Suprapubic skin (tissue), 4 donors: ENCODE measurements around the gene BTBD18. TPM values are rescaled to one million over a fixed set of nuclear protein-coding genes. Genes with fewer than 3 reads are reported as not detected.
A peak's percentile ranks its signal among the peaks of the same experiment; 100 is the strongest.

ENCODE experiments used
- DNase-seq, 2 donors: peaks; one replicate each; pipeline ENCODE4 v3.0.0-alpha.2; 2019; ENCODE audit warnings: low spot score in 2 of 2
- H3K27ac ChIP-seq: fragments of 200-600 bp; sonication (generic); one replicate; pipeline ENCODE4 v1.5.1; 2019
- H3K27me3 ChIP-seq: fragments of 200-600 bp; sonication (generic); one replicate; pipeline ENCODE4 v1.5.1; 2019
- H3K36me3 ChIP-seq: fragments of 200-600 bp; sonication (generic); one replicate; pipeline ENCODE4 v1.5.1; 2019
- H3K4me1 ChIP-seq: fragments of 200-600 bp; sonication (generic); one replicate; pipeline ENCODE4 v1.5.1; 2019
- H3K4me3 ChIP-seq: fragments of 200-600 bp; sonication (generic); one replicate; pipeline ENCODE4 v1.5.1; 2019; ENCODE audit warnings: mild to moderate bottlenecking
- H3K9me3 ChIP-seq: fragments of 200-600 bp; sonication (generic); one replicate; pipeline ENCODE4 v1.5.1; 2019
- CTCF ChIP-seq, 2 donors: fragments of 200-600 bp in 1 of 2; fragments of 450-650 bp in 1 of 2; sonication (generic) in 1 of 2; IDR thresholded peaks; one replicate each; pipeline ENCODE4 v1.5.1; 2016 to 2019; ENCODE audit warnings: antibody characterized with exemption in 2 of 2, mild to moderate bottlenecking in 1 of 2, moderate library complexity in 1 of 2
- EP300 ChIP-seq: sonication (generic); formaldehyde crosslinking; IDR thresholded peaks from one replicate; pipeline ENCODE4 v1.6.1; 2017; ENCODE audit warnings: antibody characterized with exemption
- POLR2A ChIP-seq, 2 donors: fragments of 450-650 bp; IDR thresholded peaks; one replicate each; pipeline ENCODE4 v1.6.1; 2017; ENCODE audit warnings: antibody characterized with exemption in 2 of 2, mild to moderate bottlenecking in 2 of 2, moderate library complexity in 2 of 2
- POLR2AphosphoS5 ChIP-seq, 3 donors: sonication (generic); formaldehyde crosslinking; IDR thresholded peaks; one replicate each; pipeline ENCODE4 v1.6.1; 2017; ENCODE audit warnings: antibody characterized with exemption in 3 of 3
- WGBS: methylation state at CpG from one replicate; pipeline ENCODE4 v1.1.5; 2018; 5-methylcytosine and 5-hydroxymethylcytosine counted together
- total RNA-seq, 4 donors: library from RNA; depleted of rRNA; stranded (reverse); fragments of >200 nt; gene quantifications; one replicate each; pipeline ENCODE4 v1.1.0, GENCODE V29; 2016

The BTBD18 gene
- total RNA-seq, 4 donors from 2014 or later: not detected

DNA sequence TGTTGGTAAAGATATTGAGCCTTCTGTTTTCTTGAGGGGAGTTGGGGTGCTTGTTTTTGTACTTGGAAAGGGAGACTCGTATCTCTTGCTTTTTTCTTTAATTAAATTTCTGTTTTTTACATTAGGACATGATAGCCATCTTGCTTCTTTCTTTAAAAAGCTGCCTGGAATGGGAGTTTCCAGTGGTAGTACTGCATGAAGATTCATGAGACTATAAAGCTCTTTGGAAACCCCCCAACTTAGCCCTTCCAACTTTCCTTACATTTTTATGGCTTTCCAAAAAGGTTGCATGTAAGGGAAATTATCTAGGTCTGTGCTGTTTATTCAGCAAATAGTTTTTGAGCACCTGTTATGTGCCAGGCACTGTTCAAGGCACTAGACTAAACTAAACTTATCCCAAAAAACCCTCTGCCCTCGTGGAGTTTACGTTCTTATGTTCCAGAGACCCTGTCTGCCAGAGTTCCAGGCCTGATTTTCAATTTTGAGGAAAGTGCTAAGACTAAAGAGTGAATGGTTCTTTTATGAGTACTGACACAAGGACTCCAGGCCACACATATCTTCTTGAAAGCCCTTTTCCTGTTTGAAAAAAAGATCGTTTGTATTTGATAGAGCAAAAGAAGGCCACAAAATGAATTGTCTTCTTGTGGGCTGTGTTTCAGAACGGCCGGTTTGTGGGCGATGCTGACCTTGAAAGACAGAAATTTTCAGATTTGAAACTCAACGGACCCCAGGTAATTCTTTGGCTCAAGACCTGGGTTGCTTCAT is 41.9 kb upstream of the BTBD18 start:
- TF ChIP-seq EP300: no peak
- TF ChIP-seq CTCF (IDR thresholded peaks at IDR 0.05): no peak
- H3K4me3 ChIP-seq: no peak overlapping the region
- no peaks in the 10 kb centered on the region for H3K27me3 ChIP-seq
- no peak for DNase-seq
- peak overlapping the region; percentile 75 for H3K27ac ChIP-seq
- H3K4me1 ChIP-seq: peaks cover 52% of the 10 kb centered on the region
- 48% methylated on average over 8 of the region's 8 CpGs for WGBS
- H3K36me3 ChIP-seq: peaks cover 39% of the 10 kb centered on the region
- H3K9me3 ChIP-seq: no peaks in the 10 kb centered on the region

- Histone ChIP-seq H3K27ac (peak overlapping the region; percentile 75), H3K4me3 (no peak overlapping the region), H3K36me3 (peaks cover 36% of the 10 kb centered on the region), H3K27me3 (no peaks in the 10 kb centered on the region), H3K9me3 (no peaks in the 10 kb centered on the region), H3K4me1 (peaks cover 56% of the 10 kb centered on the region)
- TF ChIP-seq CTCF (IDR thresholded peaks at IDR 0.05): no peak
- TF ChIP-seq POLR2AphosphoS5 (IDR thresholded peaks at IDR 0.05): no peak
- no peak for TF ChIP-seq EP300
- TF ChIP-seq POLR2A (IDR thresholded peaks at IDR 0.05): no peak
- DNase-seq: no peak
Observed at GRCh38 chr11:57792870-57793269, 41.3 kb upstream of the BTBD18 start.

- 80% methylated on average over 7 of the region's 7 CpGs for WGBS
- TF ChIP-seq POLR2A (IDR thresholded peaks at IDR 0.05) (no peak), CTCF (IDR thresholded peaks at IDR 0.05) (no peak), EP300 (no peak), POLR2AphosphoS5 (IDR thresholded peaks at IDR 0.05) (no peak)
- no peak overlapping the region for H3K4me3 ChIP-seq
- H3K9me3 ChIP-seq: no peaks in the 10 kb centered on the region
- peaks cover 28% of the 10 kb centered on the region for H3K36me3 ChIP-seq
- no peak for DNase-seq
- no peaks in the 10 kb centered on the region for H3K27me3 ChIP-seq
- H3K4me1 ChIP-seq: peaks cover 63% of the 10 kb centered on the region
- peak overlapping the region; percentile 75 for H3K27ac ChIP-seq
Observed at GRCh38 chr11:57792060-57792541, 40.5 kb upstream of the BTBD18 start.

GRCh38 chr11:57791321-57792059 is 39.9 kb upstream of the BTBD18 start:
- Histone ChIP-seq H3K27ac (peak overlapping the region; percentile 75), H3K4me3 (no peak overlapping the region), H3K36me3 (peaks cover 22% of the 10 kb centered on the region), H3K27me3 (no peaks in the 10 kb centered on the region), H3K4me1 (peaks cover 70% of the 10 kb centered on the region), H3K9me3 (no peaks in the 10 kb centered on the region)
- WGBS: 85% methylated on average over 15 of the region's 22 CpGs
- TF ChIP-seq EP300 (no peak), CTCF (IDR thresholded peaks at IDR 0.05) (no peak), POLR2A (IDR thresholded peaks at IDR 0.05) (no peak), POLR2AphosphoS5 (IDR thresholded peaks at IDR 0.05) (no peak)
- DNase-seq: no peak

DNA sequence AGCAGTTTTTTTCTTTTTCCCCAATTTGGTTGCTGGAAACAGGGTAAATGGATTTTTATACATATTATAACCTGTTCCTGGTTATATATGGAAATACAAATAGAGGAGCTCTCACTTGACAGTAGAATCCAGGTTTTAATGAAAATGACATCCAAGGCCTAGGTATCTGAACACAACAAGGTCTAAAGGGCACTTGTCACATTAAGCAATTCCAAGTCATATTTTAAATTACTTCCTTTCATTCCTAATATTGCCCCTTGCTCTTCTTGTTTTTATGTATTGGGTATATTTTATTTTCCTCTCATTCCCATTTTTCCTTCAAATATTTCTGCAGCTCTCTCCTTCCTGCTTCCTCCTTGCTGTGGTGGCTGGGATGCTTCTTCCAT is 37.1 kb upstream of the BTBD18 start:
- peaks cover 8% of the 10 kb centered on the region for H3K36me3 ChIP-seq
- no peak overlapping the region for H3K4me3 ChIP-seq
- peak overlapping the region; percentile 80 for H3K27ac ChIP-seq
- no peak for DNase-seq
- no peaks in the 10 kb centered on the region for H3K27me3 ChIP-seq
- peaks cover 96% of the 10 kb centered on the region for H3K4me1 ChIP-seq
- TF ChIP-seq POLR2AphosphoS5 (IDR thresholded peaks at IDR 0.05) (no peak), CTCF (IDR thresholded peaks at IDR 0.05) (no peak), EP300 (no peak), POLR2A (IDR thresholded peaks at IDR 0.05) (no peak)
- H3K9me3 ChIP-seq: no peaks in the 10 kb centered on the region
